Measurements from ENCODE around the gene FGG. TPM values are rescaled to one million over a fixed set of nuclear protein-coding genes. Genes with fewer than 3 reads are reported as not detected.

FGG gene
- total and polyA plus RNA-seq, 10 of the 15 experiments (the other 5 are each of a cell fraction or from before 2014, with no cell fraction given), result 1.8 TPM; not detected in 9

DNA sequence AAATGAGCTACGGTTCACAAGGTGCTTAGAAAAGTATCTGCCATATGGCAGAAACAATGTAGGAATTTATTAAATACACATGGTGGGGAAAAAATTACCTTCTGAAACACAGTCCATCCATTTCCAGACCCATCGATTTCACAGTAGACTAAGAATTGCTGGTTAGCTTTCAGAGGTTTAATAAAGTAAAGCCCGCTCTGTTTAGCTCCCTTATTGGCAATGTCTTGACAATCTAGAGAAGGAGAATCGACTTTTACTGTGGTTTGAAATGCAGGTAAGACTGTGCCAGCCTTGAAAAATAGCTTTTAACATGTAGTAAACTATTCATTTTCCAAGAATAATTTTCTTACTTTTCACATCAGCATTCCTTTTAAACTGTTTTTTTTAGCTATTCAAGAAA is 2.9 kb downstream of the FGG start:
- intact Hi-C loops (cut with micrococcal nuclease; ENCODE audit: unreplicated experiment), result no loop called here
- ATAC-seq (no peak), FAIRE-seq (no peak), DNase-seq (ENCODE audit: low read depth, low spot score) (no peak)
- RAD21 ChIA-PET (ENCODE audit: unreplicated experiment), result no interaction called here
- POLR2A ChIA-PET, result no interaction called here
- Histone ChIP-seq H3K27ac (ENCODE audit: control insufficient read depth, insufficient read depth) (no peak overlapping the region), H3K4me1 (ENCODE audit: control insufficient read depth, insufficient read depth, low read length) (no peaks in the 10 kb centered on the region), H3K9me3 (replicated peaks; ENCODE audit: control insufficient read depth, insufficient read depth, low read length) (no peaks in the 10 kb centered on the region), H3K79me2 (ENCODE audit: control insufficient read depth, insufficient read depth, low read length) (no peaks in the 10 kb centered on the region), H3K9ac (ENCODE audit: control insufficient read depth, insufficient read depth, low read length) (no peak overlapping the region), H3K4me2 (ENCODE audit: control insufficient read depth, insufficient read depth) (no peak overlapping the region), H4K20me1 (ENCODE audit: control insufficient read depth, insufficient read depth) (no peaks in the 10 kb centered on the region), H2AFZ (ENCODE audit: control insufficient read depth, low read depth, low read length) (no peak overlapping the region), H3K36me3 (ENCODE audit: control insufficient read depth in 2 of 2, insufficient read depth in 2 of 2, low read length in 1 of 2) (no peaks in the 10 kb centered on the region), H3K4me3 (no peak overlapping the region), H3K27me3 (replicated peaks in 1 of 2; ENCODE audit: control insufficient read depth in 2 of 2, insufficient read depth in 2 of 2, low read length in 1 of 2) (no peaks in the 10 kb centered on the region)
- no TSS peak for BruUV-seq (replicated peaks)
- SMC1A ChIA-PET (ENCODE audit: uncharacterized antibody, unreplicated experiment), result interaction anchor here (0.8 to 1.4 kb wide), 2 partner anchors 9 to 13 kb away, joined by 4 to 7 read pairs; no protein-coding TSS in a partner anchor
- in situ Hi-C loops (cut with MboI), result no loop called here
- WGBS (ENCODE audit: insufficient coverage, insufficient replicate concordance, low lambda C conversion rate, missing lambda C conversion rate), result 36% methylated on average over 4 of the region's 4 CpGs
- CTCF ChIA-PET, result interaction anchor here (1.0 to 19.0 kb wide), 4 partner anchors 9 to 55 kb away, joined by 3 to 796 read pairs (median 14); partner anchors contain the start of genes FGB and PLRG1
- TF ChIP-seq, protein P1, sequence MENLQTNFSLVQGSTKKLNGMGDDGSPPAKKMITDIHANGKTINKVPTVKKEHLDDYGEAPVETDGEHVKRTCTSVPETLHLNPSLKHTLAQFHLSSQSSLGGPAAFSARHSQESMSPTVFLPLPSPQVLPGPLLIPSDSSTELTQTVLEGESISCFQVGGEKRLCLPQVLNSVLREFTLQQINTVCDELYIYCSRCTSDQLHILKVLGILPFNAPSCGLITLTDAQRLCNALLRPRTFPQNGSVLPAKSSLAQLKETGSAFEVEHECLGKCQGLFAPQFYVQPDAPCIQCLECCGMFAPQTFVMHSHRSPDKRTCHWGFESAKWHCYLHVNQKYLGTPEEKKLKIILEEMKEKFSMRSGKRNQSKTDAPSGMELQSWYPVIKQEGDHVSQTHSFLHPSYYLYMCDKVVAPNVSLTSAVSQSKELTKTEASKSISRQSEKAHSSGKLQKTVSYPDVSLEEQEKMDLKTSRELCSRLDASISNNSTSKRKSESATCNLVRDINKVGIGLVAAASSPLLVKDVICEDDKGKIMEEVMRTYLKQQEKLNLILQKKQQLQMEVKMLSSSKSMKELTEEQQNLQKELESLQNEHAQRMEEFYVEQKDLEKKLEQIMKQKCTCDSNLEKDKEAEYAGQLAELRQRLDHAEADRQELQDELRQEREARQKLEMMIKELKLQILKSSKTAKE (IDR thresholded peaks at IDR 0.05; ENCODE audit: low read depth, poor library complexity, severe bottlenecking), result no peak
- TF ChIP-seq, protein P2, sequence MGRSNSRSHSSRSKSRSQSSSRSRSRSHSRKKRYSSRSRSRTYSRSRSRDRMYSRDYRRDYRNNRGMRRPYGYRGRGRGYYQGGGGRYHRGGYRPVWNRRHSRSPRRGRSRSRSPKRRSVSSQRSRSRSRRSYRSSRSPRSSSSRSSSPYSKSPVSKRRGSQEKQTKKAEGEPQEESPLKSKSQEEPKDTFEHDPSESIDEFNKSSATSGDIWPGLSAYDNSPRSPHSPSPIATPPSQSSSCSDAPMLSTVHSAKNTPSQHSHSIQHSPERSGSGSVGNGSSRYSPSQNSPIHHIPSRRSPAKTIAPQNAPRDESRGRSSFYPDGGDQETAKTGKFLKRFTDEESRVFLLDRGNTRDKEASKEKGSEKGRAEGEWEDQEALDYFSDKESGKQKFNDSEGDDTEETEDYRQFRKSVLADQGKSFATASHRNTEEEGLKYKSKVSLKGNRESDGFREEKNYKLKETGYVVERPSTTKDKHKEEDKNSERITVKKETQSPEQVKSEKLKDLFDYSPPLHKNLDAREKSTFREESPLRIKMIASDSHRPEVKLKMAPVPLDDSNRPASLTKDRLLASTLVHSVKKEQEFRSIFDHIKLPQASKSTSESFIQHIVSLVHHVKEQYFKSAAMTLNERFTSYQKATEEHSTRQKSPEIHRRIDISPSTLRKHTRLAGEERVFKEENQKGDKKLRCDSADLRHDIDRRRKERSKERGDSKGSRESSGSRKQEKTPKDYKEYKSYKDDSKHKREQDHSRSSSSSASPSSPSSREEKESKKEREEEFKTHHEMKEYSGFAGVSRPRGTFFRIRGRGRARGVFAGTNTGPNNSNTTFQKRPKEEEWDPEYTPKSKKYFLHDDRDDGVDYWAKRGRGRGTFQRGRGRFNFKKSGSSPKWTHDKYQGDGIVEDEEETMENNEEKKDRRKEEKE (IDR thresholded peaks at IDR 0.05), result no peak
- TF ChIP-seq ZNF274 (IDR thresholded peaks at IDR 0.05; ENCODE audit: insufficient read depth, insufficient read length), result no peak
- TF ChIP-seq STAT3 (IDR thresholded peaks at IDR 0.05; ENCODE audit: low read depth, low read length), result no peak
- TF ChIP-seq, protein P3, sequence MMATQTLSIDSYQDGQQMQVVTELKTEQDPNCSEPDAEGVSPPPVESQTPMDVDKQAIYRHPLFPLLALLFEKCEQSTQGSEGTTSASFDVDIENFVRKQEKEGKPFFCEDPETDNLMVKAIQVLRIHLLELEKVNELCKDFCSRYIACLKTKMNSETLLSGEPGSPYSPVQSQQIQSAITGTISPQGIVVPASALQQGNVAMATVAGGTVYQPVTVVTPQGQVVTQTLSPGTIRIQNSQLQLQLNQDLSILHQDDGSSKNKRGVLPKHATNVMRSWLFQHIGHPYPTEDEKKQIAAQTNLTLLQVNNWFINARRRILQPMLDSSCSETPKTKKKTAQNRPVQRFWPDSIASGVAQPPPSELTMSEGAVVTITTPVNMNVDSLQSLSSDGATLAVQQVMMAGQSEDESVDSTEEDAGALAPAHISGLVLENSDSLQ (IDR thresholded peaks at IDR 0.05), result no peak
- no peak for TF ChIP-seq CREB1 (IDR thresholded peaks at IDR 0.05; ENCODE audit: low read depth)
- TF ChIP-seq FOXK2 (IDR thresholded peaks at IDR 0.05), result no peak
- no peak for TF ChIP-seq TAF1 (IDR thresholded peaks at IDR 0.05; ENCODE audit: borderline replicate concordance, low read depth, low read length)
- TF ChIP-seq, protein P4, sequence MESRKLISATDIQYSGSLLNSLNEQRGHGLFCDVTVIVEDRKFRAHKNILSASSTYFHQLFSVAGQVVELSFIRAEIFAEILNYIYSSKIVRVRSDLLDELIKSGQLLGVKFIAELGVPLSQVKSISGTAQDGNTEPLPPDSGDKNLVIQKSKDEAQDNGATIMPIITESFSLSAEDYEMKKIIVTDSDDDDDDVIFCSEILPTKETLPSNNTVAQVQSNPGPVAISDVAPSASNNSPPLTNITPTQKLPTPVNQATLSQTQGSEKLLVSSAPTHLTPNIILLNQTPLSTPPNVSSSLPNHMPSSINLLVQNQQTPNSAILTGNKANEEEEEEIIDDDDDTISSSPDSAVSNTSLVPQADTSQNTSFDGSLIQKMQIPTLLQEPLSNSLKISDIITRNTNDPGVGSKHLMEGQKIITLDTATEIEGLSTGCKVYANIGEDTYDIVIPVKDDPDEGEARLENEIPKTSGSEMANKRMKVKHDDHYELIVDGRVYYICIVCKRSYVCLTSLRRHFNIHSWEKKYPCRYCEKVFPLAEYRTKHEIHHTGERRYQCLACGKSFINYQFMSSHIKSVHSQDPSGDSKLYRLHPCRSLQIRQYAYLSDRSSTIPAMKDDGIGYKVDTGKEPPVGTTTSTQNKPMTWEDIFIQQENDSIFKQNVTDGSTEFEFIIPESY (IDR thresholded peaks at IDR 0.05), result no peak
- no peak for TF ChIP-seq SMAD1 (IDR thresholded peaks at IDR 0.05; ENCODE audit: low read depth, partially characterized antibody)
- no peak for TF ChIP-seq ZSCAN29 (IDR thresholded peaks at IDR 0.05)
- no peak for TF ChIP-seq CBX5 (IDR thresholded peaks at IDR 0.05; ENCODE audit: low read depth)
- no peak for TF ChIP-seq POLR2AphosphoS2 (IDR thresholded peaks at IDR 0.05; ENCODE audit: low read depth, low read length)
- TF ChIP-seq, protein P5, sequence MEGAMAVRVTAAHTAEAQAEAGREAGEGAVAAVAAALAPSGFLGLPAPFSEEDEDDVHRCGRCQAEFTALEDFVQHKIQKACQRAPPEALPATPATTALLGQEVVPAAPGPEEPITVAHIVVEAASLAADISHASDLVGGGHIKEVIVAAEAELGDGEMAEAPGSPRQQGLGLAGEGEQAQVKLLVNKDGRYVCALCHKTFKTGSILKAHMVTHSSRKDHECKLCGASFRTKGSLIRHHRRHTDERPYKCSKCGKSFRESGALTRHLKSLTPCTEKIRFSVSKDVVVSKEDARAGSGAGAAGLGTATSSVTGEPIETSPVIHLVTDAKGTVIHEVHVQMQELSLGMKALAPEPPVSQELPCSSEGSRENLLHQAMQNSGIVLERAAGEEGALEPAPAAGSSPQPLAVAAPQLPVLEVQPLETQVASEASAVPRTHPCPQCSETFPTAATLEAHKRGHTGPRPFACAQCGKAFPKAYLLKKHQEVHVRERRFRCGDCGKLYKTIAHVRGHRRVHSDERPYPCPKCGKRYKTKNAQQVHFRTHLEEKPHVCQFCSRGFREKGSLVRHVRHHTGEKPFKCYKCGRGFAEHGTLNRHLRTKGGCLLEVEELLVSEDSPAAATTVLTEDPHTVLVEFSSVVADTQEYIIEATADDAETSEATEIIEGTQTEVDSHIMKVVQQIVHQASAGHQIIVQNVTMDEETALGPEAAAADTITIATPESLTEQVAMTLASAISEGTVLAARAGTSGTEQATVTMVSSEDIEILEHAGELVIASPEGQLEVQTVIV (IDR thresholded peaks at IDR 0.05; ENCODE audit: borderline replicate concordance, partially characterized antibody), result no peak

Measured in GM12878 (cell line).